Peyer's patch (tissue), 4 donors: ENCODE measurements around the gene HGFAC. TPM values are rescaled to one million over a fixed set of nuclear protein-coding genes. Genes with fewer than 3 reads are reported as not detected.

Experiments used
- DNase-seq, 3 donors: peaks; one replicate each; pipeline ENCODE4 v3.0.0-alpha.2; 2017 to 2019
- H3K27ac ChIP-seq, 4 donors: fragments of 200-600 bp; sonication (generic); one replicate each; pipeline ENCODE4 v1.5.1; 2016 to 2019
- H3K27me3 ChIP-seq, 2 donors: fragments of 200-600 bp; sonication (generic); one replicate each; pipeline ENCODE4 v1.5.1; 2019
- H3K36me3 ChIP-seq, 3 donors: fragments of 200-600 bp; sonication (generic); one replicate each; pipeline ENCODE4 v1.5.1; 2016 to 2019
- H3K4me1 ChIP-seq, 4 donors: fragments of 200-600 bp; sonication (generic); one replicate each; pipeline ENCODE4 v1.5.1; 2016 to 2019
- H3K4me3 ChIP-seq, 4 donors: fragments of 200-600 bp; sonication (generic); 1 replicate in 3 of 4; 2 replicates in 1 of 4; pipeline ENCODE4 v1.5.1; 2016 to 2019; ENCODE audit warnings: mild to moderate bottlenecking in 1 of 4
- H3K9me3 ChIP-seq, 4 donors: fragments of 200-600 bp; sonication (generic); one replicate each; pipeline ENCODE4 v1.5.1; 2016 to 2019; ENCODE audit warnings: mild to moderate bottlenecking in 1 of 4
- POLR2A ChIP-seq, 2 donors: fragments of 450-650 bp; IDR thresholded peaks; one replicate each; pipeline ENCODE4 v1.5.1; 2017; ENCODE audit warnings: antibody characterized with exemption in 2 of 2, mild to moderate bottlenecking in 2 of 2, moderate library complexity in 2 of 2
- total RNA-seq, 4 donors: library from RNA; depleted of rRNA; stranded (reverse); fragments of >200 nt; gene quantifications; one replicate each; pipeline ENCODE4 v1.1.0, GENCODE V29; 2016
- TF ChIP-seq, protein P1 (sequence below), 6 experiments: fragments of 450-650 bp in 4 of 6; fragments of 200-600 bp in 2 of 6; sonication (generic) in 1 of 6; IDR thresholded peaks; one replicate each; pipeline ENCODE4 v1.5.1; 2017 to 2019; ENCODE audit warnings: antibody characterized with exemption in 6 of 6, mild to moderate bottlenecking in 3 of 6, moderate library complexity in 1 of 6

The HGFAC gene
- total RNA-seq, 4 donors from 2014 or later, result not detected

DNA sequence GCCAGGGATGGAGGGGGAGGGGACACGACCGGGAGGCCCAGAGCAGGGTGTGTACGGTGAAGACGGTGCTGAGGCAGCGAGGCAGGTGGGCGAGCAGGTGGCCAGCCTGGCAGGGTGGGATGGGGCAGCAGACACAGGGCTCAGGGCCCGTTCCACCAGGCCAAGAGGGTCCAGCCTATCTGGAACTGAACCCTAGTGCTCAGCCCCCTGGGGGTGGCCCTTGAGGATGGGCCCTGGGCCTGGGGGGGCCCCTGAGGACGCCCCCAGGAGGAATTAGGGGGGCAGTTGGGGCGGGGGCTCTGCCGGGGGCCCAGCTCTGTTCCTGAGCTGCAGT lies 3.0 kb upstream of the HGFAC start:
- H3K9me3 ChIP-seq, result no peaks in the 10 kb centered on the region
- H3K36me3 ChIP-seq, result no peaks in the 10 kb centered on the region
- H3K4me3 ChIP-seq, result no peak overlapping the region
- peaks cover 0 to 10% (median 3%) of the 10 kb centered on the region in 4 donors for H3K4me1 ChIP-seq
- TF ChIP-seq POLR2A (IDR thresholded peaks at IDR 0.05), result no peak
- TF ChIP-seq, protein P1, sequence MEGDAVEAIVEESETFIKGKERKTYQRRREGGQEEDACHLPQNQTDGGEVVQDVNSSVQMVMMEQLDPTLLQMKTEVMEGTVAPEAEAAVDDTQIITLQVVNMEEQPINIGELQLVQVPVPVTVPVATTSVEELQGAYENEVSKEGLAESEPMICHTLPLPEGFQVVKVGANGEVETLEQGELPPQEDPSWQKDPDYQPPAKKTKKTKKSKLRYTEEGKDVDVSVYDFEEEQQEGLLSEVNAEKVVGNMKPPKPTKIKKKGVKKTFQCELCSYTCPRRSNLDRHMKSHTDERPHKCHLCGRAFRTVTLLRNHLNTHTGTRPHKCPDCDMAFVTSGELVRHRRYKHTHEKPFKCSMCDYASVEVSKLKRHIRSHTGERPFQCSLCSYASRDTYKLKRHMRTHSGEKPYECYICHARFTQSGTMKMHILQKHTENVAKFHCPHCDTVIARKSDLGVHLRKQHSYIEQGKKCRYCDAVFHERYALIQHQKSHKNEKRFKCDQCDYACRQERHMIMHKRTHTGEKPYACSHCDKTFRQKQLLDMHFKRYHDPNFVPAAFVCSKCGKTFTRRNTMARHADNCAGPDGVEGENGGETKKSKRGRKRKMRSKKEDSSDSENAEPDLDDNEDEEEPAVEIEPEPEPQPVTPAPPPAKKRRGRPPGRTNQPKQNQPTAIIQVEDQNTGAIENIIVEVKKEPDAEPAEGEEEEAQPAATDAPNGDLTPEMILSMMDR (IDR thresholded peaks at IDR 0.05), result no peak
- H3K27ac ChIP-seq, result no peak overlapping the region
- H3K27me3 ChIP-seq, result no peaks in the 10 kb centered on the region
- no peak for DNase-seq

DNA sequence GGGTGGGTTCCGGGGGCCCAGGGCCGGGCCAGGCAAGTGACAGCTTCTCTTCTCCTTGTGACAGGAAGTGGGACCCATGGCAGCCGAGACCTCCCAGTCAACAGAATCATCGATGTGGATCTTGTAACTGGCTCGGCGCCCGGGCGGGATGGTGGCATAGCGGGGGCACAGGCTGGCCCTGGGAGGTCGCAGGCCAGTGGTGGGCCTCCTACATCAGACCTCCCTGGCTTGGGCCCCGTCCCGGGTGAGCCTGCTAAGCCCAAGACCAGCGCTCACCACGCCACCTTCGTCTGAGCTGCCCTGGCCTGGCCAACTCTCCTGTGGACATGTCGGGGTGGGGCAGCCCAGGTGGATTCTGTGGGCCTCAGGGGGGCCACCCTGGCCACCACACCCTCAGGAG lies 2.4 kb upstream of the HGFAC start:
- Histone ChIP-seq H3K4me3 (no peak overlapping the region), H3K27ac (no peak overlapping the region), H3K4me1 (peaks cover 0 to 10% (median 3%) of the 10 kb centered on the region in 4 donors), H3K9me3 (no peaks in the 10 kb centered on the region), H3K27me3 (no peaks in the 10 kb centered on the region), H3K36me3 (no peaks in the 10 kb centered on the region)
- DNase-seq, result no peak
- no peak for TF ChIP-seq POLR2A (IDR thresholded peaks at IDR 0.05)
- TF ChIP-seq, protein P1 (IDR thresholded peaks at IDR 0.05), result no peak

DNA sequence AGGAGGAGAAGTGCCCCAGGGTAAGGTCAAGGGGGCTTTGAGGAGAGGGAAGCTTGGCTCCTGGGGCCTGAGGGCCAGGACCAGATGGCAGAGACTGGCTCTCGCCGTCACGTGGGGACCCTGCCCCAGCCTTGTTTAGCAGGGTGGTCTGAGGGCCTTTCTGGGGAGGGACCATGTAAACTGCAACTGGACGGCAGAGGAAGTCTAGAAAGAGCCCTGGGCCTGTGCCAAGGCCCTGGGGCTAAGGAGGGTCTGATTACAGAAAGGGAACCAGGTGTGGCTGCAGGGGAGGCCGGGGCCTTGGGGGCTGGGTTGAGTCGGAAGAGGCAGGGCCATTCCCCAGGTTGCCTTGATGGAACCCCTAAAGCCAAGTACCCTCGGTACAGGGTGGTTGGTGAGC lies 1.8 kb upstream of the HGFAC start:
- Histone ChIP-seq H3K36me3 (no peaks in the 10 kb centered on the region), H3K27me3 (no peaks in the 10 kb centered on the region), H3K4me1 (peaks cover 0 to 10% (median 3%) of the 10 kb centered on the region in 4 donors), H3K27ac (no peak overlapping the region), H3K9me3 (no peaks in the 10 kb centered on the region), H3K4me3 (no peak overlapping the region)
- TF ChIP-seq POLR2A (IDR thresholded peaks at IDR 0.05), result no peak
- TF ChIP-seq, protein P1 (IDR thresholded peaks at IDR 0.05), result no peak
- no peak for DNase-seq

- no peak overlapping the region for H3K27ac ChIP-seq
- no peaks in the 10 kb centered on the region for H3K36me3 ChIP-seq
- H3K4me3 ChIP-seq, result no peak overlapping the region
- TF ChIP-seq POLR2A (IDR thresholded peaks at IDR 0.05), result no peak
- TF ChIP-seq, protein P1 (IDR thresholded peaks at IDR 0.05), result no peak
- no peaks in the 10 kb centered on the region for H3K27me3 ChIP-seq
- DNase-seq, result no peak
- H3K9me3 ChIP-seq, result no peaks in the 10 kb centered on the region
- H3K4me1 ChIP-seq, result peaks cover 0 to 10% (median 3%) of the 10 kb centered on the region in 4 donors
Measured at GRCh38 chr4:3440979-3441500, 728 bp upstream of the HGFAC start.

DNA sequence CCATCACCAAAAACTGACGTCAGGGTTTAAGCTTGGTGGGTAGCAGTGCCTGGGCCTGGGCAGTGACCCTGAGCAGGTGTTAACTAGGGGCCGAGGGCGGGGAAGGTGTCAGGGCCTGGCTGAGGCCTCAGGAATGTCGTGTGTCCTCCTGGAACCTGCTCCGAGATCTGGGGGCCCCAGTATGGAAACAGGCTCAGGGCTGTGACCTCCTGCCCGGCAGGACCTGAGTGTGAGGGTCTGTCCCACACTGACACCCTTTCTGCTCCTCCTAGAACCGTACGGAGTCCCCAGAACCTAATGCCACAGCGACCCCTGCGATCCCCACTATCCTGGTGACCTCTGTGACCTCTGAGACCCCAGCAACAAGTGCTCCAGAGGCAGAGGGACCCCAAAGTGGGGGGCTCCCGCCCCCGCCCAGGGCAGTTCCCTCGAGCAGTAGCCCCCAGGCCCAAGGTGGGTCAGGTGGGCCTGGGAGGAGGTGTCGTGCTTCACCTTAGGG lies 741 bp downstream of the HGFAC start:
- Histone ChIP-seq H3K27ac (no peak overlapping the region), H3K36me3 (no peaks in the 10 kb centered on the region), H3K27me3 (no peaks in the 10 kb centered on the region), H3K4me1 (peaks cover 0 to 10% (median 3%) of the 10 kb centered on the region in 4 donors), H3K9me3 (no peaks in the 10 kb centered on the region), H3K4me3 (no peak overlapping the region)
- no peak for TF ChIP-seq POLR2A (IDR thresholded peaks at IDR 0.05)
- TF ChIP-seq, protein P1 (IDR thresholded peaks at IDR 0.05), result no peak
- no peak for DNase-seq
